HepG2 (cell line): ENCODE results near the gene NPB. TPM values are rescaled to one million over a fixed set of nuclear protein-coding genes. Genes with fewer than 3 reads are reported as not detected.
A peak's percentile ranks its signal among the peaks of the same experiment; 100 is the strongest.

ENCODE experiments used
- DNMT3B ChIP-seq: conservative IDR thresholded peaks from 2 replicates; pipeline ENCODE4 v1.6.1; 2016; ENCODE audit warnings: missing biosample characterization, control low read depth
- HMGA1 ChIP-seq: sonication (generic); formaldehyde crosslinking; conservative IDR thresholded peaks from 2 replicates; pipeline ENCODE4 v1.4.0; 2020; ENCODE audit warnings: missing genetic modification reagents
- SP1 ChIP-seq, 2 experiments: fragments of 450-650 bp in 1 of 2; sonication (generic) in 1 of 2; formaldehyde crosslinking in 1 of 2; IDR thresholded peaks; 2 replicates each; pipeline versions ENCODE4 v1.4.0 to v1.6.1; 2016 to 2020; ENCODE audit warnings: missing genetic modification reagents in 1 of 2
- U2AF2 ChIP-seq: fragments of 200-400 bp; formaldehyde crosslinking; IDR thresholded peaks from 2 replicates; pipeline ENCODE4 v1.6.1; 2017; ENCODE audit warnings: low read depth, mild to moderate bottlenecking, low read length
- ZKSCAN1 ChIP-seq: fragments of 150-350 bp; IDR thresholded peaks from 2 replicates; pipeline ENCODE4 v1.6.1; 2014; ENCODE audit warnings: low read length
- ZNF547 ChIP-seq: sonication (generic); formaldehyde crosslinking; IDR thresholded peaks from 2 replicates; pipeline ENCODE4 v1.5.1; 2020; ENCODE audit warnings: mild to moderate bottlenecking, missing genetic modification reagents
- ZNF7 ChIP-seq: IDR thresholded peaks from 2 replicates; pipeline ENCODE4 v1.6.1; 2016; ENCODE audit warnings: missing biosample characterization, missing genetic modification reagents
- polyA plus RNA-seq, 8 experiments: library from polyadenylated mRNA; depleted of rRNA in 3 of 8; stranded (reverse) in 7 of 8; unstranded in 1 of 8; fragments of >200 nt; fragmentation: Illumina TruSeq in 4 of 8; extraction: Trizol in 4 of 8; gene quantifications; 2 replicates each; pipeline versions ENCODE4 v1.2.1 to v1.2.3, GENCODE V29; 2011 to 2016; ENCODE audit warnings: low read depth in 4 of 8, missing spikeins in 1 of 8, mixed read lengths in 1 of 8; ENCODE audit not compliant: insufficient read depth in 1 of 8
- total RNA-seq, 5 experiments: library from RNA; depleted of rRNA; stranded (reverse); fragments of >200 nt; fragmentation: Illumina TruSeq; extraction: Trizol; gene quantifications; 2 replicates each; pipeline ENCODE4 v1.2.3, GENCODE V29; 2016; ENCODE audit warnings: low read depth in 1 of 5
- TF ChIP-seq, protein P1 (sequence below): sonication (generic); formaldehyde crosslinking; IDR thresholded peaks from 2 replicates; pipeline ENCODE4 v1.5.0; 2020; ENCODE audit warnings: mild to moderate bottlenecking, missing genetic modification reagents
- TF ChIP-seq, protein P2 (sequence below): sonication (generic); formaldehyde crosslinking; conservative IDR thresholded peaks from 2 replicates; pipeline ENCODE4 v1.5.0; 2020; ENCODE audit warnings: missing genetic modification reagents
- TF ChIP-seq, protein P3 (sequence below): sonication (generic); formaldehyde crosslinking; conservative IDR thresholded peaks from 2 replicates; pipeline ENCODE4 v1.4.0; 2020; ENCODE audit warnings: missing genetic modification reagents
- TF ChIP-seq, protein P4 (sequence below): IDR thresholded peaks from 2 replicates; pipeline ENCODE4 v1.6.1; 2016; ENCODE audit warnings: low read depth
- TF ChIP-seq, protein P5 (sequence below): sonication (generic); formaldehyde crosslinking; IDR thresholded peaks from 2 replicates; pipeline ENCODE4 v1.4.0; 2020; ENCODE audit warnings: mild to moderate bottlenecking, missing genetic modification reagents

Gene NPB
- total and polyA plus RNA-seq, 2 of the 13 experiments (the other 11 are each of a cell fraction or from before 2014, with no cell fraction given) = 0.11 to 0.93 TPM

DNA sequence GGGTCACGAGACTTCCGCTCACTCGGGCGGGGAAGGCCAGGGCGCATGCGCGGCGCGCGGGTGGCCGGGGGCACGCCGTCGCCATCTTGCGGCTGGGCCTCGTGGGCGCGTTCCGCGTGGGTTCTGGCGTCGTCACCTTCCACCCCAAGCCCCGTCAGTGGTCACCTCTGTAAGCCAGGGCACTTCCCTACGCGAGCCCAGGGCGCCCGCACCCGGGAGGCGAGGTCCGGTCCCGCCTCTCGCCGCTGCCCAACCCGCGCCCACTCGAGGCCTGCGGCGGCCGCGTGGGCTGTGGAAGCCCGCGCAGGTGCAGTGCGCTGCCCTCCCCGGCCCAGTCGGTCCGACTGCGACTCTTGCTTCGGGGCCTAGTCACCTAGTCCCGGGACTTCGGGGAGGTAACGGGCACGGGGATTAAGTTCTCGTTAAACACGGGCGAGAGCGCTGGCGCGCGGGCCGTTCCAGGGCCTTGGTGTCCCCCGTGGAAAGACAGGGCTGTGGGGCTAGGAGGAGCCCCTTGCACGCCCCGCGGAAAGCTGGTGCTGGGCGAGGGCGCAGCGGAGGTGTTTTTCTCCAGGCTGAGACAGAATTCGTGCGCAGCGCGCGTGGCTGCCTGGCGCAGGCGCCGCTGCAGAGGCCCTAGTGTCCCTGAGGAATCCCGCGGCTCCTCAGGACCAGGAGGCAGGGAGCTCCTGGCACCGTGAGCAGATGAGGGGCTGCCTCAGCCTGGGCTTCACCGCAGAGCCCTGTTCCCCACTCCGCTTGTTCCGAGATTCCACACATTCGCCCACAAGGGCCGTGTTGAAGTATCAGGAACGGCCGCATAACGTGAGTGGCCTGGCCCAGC lies 30.4 kb upstream of the NPB start (continued):
- TF ChIP-seq, protein P1, sequence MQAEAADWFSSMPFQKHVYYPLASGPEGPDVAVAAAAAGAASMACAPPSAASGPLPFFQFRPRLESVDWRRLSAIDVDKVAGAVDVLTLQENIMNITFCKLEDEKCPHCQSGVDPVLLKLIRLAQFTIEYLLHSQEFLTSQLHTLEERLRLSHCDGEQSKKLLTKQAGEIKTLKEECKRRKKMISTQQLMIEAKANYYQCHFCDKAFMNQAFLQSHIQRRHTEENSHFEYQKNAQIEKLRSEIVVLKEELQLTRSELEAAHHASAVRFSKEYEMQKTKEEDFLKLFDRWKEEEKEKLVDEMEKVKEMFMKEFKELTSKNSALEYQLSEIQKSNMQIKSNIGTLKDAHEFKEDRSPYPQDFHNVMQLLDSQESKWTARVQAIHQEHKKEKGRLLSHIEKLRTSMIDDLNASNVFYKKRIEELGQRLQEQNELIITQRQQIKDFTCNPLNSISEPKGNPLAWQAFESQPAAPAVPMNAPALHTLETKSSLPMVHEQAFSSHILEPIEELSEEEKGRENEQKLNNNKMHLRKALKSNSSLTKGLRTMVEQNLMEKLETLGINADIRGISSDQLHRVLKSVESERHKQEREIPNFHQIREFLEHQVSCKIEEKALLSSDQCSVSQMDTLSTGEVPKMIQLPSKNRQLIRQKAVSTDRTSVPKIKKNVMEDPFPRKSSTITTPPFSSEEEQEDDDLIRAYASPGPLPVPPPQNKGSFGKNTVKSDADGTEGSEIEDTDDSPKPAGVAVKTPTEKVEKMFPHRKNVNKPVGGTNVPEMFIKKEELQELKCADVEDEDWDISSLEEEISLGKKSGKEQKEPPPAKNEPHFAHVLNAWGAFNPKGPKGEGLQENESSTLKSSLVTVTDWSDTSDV = 0 out of 2 replicates have a peak, but pooled peaks have one; percentile 85
- TF ChIP-seq ZKSCAN1 = no peak; the same call in 1 of the 2 replicates
- TF ChIP-seq, protein P2, sequence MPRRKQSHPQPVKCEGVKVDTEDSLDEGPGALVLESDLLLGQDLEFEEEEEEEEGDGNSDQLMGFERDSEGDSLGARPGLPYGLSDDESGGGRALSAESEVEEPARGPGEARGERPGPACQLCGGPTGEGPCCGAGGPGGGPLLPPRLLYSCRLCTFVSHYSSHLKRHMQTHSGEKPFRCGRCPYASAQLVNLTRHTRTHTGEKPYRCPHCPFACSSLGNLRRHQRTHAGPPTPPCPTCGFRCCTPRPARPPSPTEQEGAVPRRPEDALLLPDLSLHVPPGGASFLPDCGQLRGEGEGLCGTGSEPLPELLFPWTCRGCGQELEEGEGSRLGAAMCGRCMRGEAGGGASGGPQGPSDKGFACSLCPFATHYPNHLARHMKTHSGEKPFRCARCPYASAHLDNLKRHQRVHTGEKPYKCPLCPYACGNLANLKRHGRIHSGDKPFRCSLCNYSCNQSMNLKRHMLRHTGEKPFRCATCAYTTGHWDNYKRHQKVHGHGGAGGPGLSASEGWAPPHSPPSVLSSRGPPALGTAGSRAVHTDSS = no peak; the same call in 1 of the 2 replicates
- peak; percentile 73; the same call in 1 of the 2 replicates for TF ChIP-seq DNMT3B
- TF ChIP-seq, protein P3, sequence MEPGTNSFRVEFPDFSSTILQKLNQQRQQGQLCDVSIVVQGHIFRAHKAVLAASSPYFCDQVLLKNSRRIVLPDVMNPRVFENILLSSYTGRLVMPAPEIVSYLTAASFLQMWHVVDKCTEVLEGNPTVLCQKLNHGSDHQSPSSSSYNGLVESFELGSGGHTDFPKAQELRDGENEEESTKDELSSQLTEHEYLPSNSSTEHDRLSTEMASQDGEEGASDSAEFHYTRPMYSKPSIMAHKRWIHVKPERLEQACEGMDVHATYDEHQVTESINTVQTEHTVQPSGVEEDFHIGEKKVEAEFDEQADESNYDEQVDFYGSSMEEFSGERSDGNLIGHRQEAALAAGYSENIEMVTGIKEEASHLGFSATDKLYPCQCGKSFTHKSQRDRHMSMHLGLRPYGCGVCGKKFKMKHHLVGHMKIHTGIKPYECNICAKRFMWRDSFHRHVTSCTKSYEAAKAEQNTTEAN (CRISPR knock-in tag) = peak; percentile 77
- TF ChIP-seq, protein P4, sequence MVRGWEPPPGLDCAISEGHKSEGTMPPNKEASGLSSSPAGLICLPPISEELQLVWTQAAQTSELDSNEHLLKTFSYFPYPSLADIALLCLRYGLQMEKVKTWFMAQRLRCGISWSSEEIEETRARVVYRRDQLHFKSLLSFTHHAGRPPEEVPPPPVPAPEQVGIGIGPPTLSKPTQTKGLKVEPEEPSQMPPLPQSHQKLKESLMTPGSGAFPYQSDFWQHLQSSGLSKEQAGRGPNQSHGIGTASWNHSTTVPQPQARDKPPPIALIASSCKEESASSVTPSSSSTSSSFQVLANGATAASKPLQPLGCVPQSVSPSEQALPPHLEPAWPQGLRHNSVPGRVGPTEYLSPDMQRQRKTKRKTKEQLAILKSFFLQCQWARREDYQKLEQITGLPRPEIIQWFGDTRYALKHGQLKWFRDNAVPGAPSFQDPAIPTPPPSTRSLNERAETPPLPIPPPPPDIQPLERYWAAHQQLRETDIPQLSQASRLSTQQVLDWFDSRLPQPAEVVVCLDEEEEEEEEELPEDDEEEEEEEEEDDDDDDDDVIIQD = 0 out of 2 replicates have a peak, but pooled peaks have one; percentile 42
- peak; percentile 99 for TF ChIP-seq ZNF547 (CRISPR knock-in tag)
- no peak for TF ChIP-seq HMGA1 (CRISPR knock-in tag)
- no peak for TF ChIP-seq SP1 (IDR thresholded peaks at IDR 0.05)
- TF ChIP-seq SP1 (CRISPR knock-in tag; IDR thresholded peaks at IDR 0.05) = peak; percentile 60
- no peak for TF ChIP-seq U2AF2
- no peak; the same call in 1 of the 2 replicates for TF ChIP-seq ZNF7 (CRISPR knock-in tag)
- TF ChIP-seq, protein P5, sequence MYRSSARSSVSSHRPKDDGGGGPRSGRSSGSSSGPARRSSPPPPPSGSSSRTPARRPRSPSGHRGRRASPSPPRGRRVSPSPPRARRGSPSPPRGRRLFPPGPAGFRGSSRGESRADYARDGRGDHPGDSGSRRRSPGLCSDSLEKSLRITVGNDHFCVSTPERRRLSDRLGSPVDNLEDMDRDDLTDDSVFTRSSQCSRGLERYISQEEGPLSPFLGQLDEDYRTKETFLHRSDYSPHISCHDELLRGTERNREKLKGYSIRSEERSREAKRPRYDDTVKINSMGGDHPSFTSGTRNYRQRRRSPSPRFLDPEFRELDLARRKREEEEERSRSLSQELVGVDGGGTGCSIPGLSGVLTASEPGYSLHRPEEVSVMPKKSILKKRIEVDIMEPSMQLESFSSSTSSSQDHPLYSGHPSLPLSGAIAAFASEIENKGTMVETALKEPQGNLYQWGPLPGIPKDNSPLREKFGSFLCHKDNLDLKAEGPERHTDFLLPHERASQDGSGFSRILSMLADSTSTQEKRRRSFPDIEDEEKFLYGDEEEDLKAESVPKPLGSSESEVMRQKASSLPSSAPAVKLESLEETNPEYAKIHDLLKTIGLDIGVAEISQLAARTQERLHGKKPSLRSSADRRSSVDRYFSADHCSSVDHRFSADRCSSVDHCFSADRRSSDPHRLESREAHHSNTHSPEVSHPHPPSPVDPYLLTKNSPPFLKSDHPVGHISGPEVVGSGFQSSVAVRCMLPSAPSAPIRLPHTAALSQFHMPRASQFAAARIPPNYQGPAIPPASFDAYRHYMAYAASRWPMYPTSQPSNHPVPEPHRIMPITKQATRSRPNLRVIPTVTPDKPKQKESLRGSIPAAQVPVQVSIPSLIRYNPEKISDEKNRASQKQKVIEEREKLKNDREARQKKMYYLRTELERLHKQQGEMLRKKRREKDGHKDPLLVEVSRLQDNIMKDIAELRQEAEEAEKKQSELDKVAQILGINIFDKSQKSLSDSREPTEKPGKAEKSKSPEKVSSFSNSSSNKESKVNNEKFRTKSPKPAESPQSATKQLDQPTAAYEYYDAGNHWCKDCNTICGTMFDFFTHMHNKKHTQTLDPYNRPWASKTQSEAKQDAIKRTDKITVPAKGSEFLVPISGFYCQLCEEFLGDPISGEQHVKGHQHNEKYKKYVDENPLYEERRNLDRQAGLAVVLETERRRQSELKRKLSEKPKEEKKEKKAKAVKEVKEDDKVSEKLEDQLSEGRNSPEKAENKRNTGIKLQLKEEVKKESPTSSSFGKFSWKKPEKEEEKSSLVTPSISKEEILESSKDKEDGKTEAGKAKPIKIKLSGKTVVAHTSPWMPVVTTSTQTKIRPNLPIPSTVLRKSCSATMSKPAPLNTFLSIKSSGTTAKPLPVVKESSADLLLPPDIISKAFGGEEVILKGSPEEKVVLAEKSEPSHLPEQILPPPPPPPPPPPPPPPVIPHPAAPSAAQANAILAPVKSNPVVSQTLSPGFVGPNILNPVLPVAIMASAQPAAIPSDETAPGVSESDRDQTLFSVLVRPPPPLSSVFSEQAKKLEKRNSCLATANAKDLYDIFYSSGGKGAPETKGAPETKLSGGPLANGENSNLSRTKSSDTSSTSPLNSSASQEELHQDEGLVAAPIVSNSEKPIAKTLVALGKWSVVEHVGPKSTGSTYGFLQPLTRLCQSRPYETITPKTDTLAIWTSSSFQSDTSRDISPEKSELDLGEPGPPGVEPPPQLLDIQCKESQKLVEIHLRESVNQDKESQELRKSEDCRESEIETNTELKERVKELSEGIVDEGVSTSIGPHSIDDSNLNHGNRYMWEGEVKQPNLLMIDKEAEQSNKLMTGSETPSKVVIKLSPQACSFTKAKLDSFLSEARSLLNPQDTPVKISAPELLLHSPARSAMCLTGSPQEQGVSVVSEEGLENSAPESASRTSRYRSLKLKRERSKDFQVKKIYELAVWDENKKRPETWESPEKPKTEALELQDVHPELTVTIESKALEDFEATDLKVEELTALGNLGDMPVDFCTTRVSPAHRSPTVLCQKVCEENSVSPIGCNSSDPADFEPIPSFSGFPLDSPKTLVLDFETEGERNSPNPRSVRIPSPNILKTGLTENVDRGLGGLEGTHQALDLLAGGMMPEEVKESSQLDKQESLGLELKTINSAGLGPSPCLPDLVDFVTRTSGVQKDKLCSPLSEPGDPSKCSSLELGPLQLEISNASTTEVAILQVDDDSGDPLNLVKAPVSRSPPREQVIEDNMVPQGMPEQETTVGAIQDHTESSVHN (CRISPR knock-in tag) = peak; percentile 94
